Measurements from ENCODE around the gene GSG1L2.

DNA sequence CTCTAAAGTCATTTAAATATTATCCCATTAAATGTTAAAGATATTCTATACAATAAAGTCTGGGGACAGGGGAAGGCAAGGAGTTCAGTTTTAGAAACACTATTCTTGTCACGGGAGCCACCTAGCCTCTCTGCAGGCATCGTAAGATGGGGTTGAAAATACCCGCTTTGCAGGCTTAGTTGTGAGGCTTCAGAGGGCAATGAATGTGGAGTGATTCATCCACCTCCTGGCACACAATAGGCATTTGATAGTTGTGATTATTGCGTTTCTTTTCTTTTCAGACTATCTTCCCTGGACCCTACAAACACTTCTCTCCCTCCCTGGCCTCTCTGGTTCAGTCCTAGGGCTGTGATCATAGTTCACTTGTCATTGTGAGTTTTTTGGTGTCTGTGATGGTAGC lies 23.4 kb upstream of the GSG1L2 start:
- no peak for TF ChIP-seq EZH2 (IDR thresholded peaks at IDR 0.05; ENCODE audit: borderline replicate concordance, insufficient read depth, low read depth, low read length, poor library complexity, severe bottlenecking)
- TF ChIP-seq CTCF (IDR thresholded peaks at IDR 0.05): no peak
